Kidney (tissue), 14 donors: ENCODE data around the gene SHROOM2. TPM values are rescaled to one million over a fixed set of nuclear protein-coding genes. Genes with fewer than 3 reads are reported as not detected.
"Not testable (repeated sequence)": the region's sequence is repeated elsewhere in the genome, so short reads cannot be mapped to it uniquely, and the experiment has no call there.

Experiments
- DNase-seq, 5 donors: peaks; one replicate each; pipeline ENCODE4 v3.0.0-alpha.2; 2013 to 2020
- FAIRE-seq: peaks from 2 replicates; lab custom pipeline; 2012; peaks lifted over from hg19 to GRCh38; lab: Jason Lieb, UNC
- H3K27ac ChIP-seq, 2 donors: one replicate each; pipeline ENCODE4 v1.7.0; 2013; ENCODE audit warnings: low read depth in 2 of 2, low read length in 2 of 2, inconsistent platforms in 1 of 2
- H3K27me3 ChIP-seq: one replicate; pipeline ENCODE4 v1.7.1; 2013; ENCODE audit warnings: low read length, inconsistent platforms; ENCODE audit not compliant: control insufficient read depth, insufficient read depth
- H3K36me3 ChIP-seq, 3 donors: one replicate each; pipeline versions ENCODE4 v1.7.0 to v1.7.1; 2013; ENCODE audit warnings: low read length in 3 of 3, control low read depth in 1 of 3, inconsistent platforms in 1 of 3; ENCODE audit not compliant: insufficient read depth in 3 of 3, control insufficient read depth in 2 of 3
- H3K4me1 ChIP-seq, 3 donors: one replicate each; pipeline versions ENCODE4 v1.7.0 to v1.7.1; 2013; ENCODE audit warnings: low read length in 3 of 3, inconsistent platforms in 1 of 3, low read depth in 1 of 3; ENCODE audit not compliant: control insufficient read depth in 2 of 3, insufficient read depth in 2 of 3
- H3K4me3 ChIP-seq, 3 donors: one replicate each; pipeline versions ENCODE4 v1.7.0 to v1.8.1; 2013; ENCODE audit warnings: low read length in 3 of 3, control low read depth in 1 of 3, inconsistent platforms in 1 of 3
- H3K9ac ChIP-seq, 3 donors: one replicate each; pipeline versions ENCODE4 v1.7.0 to v1.7.1; 2013; ENCODE audit warnings: low read length in 3 of 3, control low read depth in 1 of 3, inconsistent platforms in 1 of 3
- H3K9me3 ChIP-seq, 3 donors: one replicate each; pipeline versions ENCODE4 v1.7.0 to v1.7.1; 2013; ENCODE audit warnings: low read length in 3 of 3, control low read depth in 1 of 3, inconsistent platforms in 1 of 3; ENCODE audit not compliant: control insufficient read depth in 2 of 3, insufficient read depth in 1 of 3
- CTCF ChIP-seq: IDR thresholded peaks from 3 replicates; pipeline ENCODE4 v1.5.1; 2012; ENCODE audit warnings: mild to moderate bottlenecking, moderate library complexity, borderline replicate concordance; ENCODE audit not compliant: insufficient read depth; ENCODE audit errors: extremely low read depth
- intact Hi-C: fragments of 100-400 bp; cut with DNase I; formaldehyde crosslinking; loops from one replicate; pipeline ENCODE4 v1.11.1; 2022
- polyA plus RNA-seq: library from polyadenylated mRNA; stranded (reverse); fragments of 350-450 nt; fragmentation: Illumina TruSeq; extraction: RNeasy Lipid Tissue Mini Kit (QIAGEN cat#74804); gene quantifications from one replicate; pipeline ENCODE4 v1.2.3, GENCODE V29; 2014; ENCODE audit warnings: low read depth, low replicate concordance; ENCODE audit not compliant: insufficient read depth
- total RNA-seq: library from RNA; stranded (reverse); fragmentation: NEBNext Ultra II Directional; extraction: Animal tissue kit (Norgen Biotek cat#: 25700); gene quantifications from one replicate; pipeline ENCODE4 v1.2.1, GENCODE V29; 2021
- donor health status: control.
- donor health status: control.
- donor health status: control.
- donor health status: control.
- donor health status: control.
- donor health status: DM: yes; HTN: yes; CAD: no.
- donor health status: Normal renal cell carcinoma (clear cell type).

Gene SHROOM2
- total and polyA plus RNA-seq, 2 donors from 2014 or later, result 3.5 to 11.8 TPM

- intact Hi-C loops, result no loop called here
- H3K27ac ChIP-seq, result no peak overlapping the region
- H3K4me3 ChIP-seq, result no peak overlapping the region
- TF ChIP-seq CTCF, result no peak
- H3K9ac ChIP-seq, result no peak overlapping the region
- DNase-seq (no peak), FAIRE-seq (no peak)
- H3K4me1 ChIP-seq, result peaks cover 0 to 4% (median 0%) of the 10 kb centered on the region in 3 donors
- H3K27me3 ChIP-seq, result no peaks in the 10 kb centered on the region
- H3K36me3 ChIP-seq, result no peaks in the 10 kb centered on the region
- no peaks in the 10 kb centered on the region for H3K9me3 ChIP-seq
Measured at GRCh38 chrX:9805956-9806355, 19.7 kb downstream of the SHROOM2 start.

DNA sequence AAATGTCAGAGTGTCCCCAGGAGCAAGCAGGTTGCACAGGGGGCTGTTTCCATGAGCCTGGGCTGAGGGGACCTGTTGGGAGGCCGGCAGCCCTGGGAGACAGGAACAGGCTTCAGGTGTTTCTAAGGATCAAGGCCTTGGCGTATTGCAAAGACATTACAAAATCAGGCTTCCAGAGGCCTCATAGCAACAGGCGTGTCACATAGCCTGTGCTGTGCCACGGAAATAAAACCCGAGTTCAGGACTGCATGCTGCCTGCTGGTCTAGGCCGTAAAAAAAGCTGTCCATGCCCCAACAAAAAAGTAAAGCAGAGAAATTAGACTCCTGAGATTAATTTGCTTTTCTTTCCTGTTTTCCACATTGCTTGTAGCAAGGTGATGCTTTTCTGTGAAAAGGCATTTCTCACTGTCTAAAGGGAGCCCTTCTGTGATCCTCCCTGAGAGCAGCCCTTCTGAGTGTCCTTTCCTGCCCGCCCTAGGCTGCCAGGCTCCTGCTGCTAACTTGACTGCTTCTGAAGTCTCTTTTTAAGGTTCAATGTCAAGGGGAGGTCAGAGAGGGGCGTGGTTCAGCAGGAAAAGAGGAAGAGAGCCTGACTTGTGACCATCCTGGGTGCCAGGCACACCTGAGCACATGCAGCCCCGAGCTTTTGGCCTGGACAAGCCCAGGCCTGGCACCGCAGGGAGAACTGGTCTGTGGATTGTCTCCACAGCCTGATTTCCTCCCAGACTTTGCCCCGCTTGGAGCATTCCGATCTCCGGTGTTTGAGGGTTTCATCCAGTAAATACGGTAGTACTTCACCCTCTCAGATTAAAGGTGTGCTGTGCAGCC, 21.3 kb downstream of the SHROOM2 start:
- no peaks in the 10 kb centered on the region for H3K36me3 ChIP-seq
- no peaks in the 10 kb centered on the region for H3K9me3 ChIP-seq
- no peak overlapping the region for H3K9ac ChIP-seq
- H3K27me3 ChIP-seq, result no peaks in the 10 kb centered on the region
- DNase-seq (no peak), FAIRE-seq (no peak)
- TF ChIP-seq CTCF, result no peak
- H3K4me3 ChIP-seq, result no peak overlapping the region
- peak overlapping the region; percentile 53 to 67 for H3K27ac ChIP-seq
- peaks cover 0 to 4% (median 0%) of the 10 kb centered on the region in 3 donors for H3K4me1 ChIP-seq
- intact Hi-C loops, result no loop called here

GRCh38 chrX:9809876-9810275, 23.6 kb downstream of the SHROOM2 start:
- H3K4me3 ChIP-seq, H3K36me3 ChIP-seq, H3K9ac ChIP-seq, intact Hi-C loops, FAIRE-seq, H3K9me3 ChIP-seq, DNase-seq, H3K27me3 ChIP-seq, H3K27ac ChIP-seq, H3K4me1 ChIP-seq: not testable (repeated sequence)

DNA sequence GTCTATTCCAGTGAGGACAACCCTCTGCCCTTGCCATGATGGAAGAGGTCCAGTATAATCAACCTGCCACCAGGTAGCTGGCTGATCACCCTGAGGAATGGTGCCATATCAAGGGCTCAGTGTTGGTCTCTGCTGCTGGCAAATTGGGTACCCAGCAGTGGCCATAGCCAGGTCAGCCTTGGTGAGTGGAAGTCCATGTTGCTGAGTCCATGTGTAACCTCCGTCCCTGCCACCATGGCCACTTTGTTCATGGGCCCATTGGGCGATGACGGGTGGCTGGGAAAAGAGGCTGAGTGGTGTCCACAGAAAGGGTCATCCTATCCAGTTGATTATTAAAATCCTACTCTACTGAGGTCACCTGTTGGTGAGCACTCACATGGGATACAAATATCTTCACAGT, 24.9 kb downstream of the SHROOM2 start:
- H3K9me3 ChIP-seq, H3K9ac ChIP-seq, H3K4me1 ChIP-seq, H3K36me3 ChIP-seq, H3K27me3 ChIP-seq, DNase-seq, H3K4me3 ChIP-seq, FAIRE-seq, intact Hi-C loops, H3K27ac ChIP-seq: not testable (repeated sequence)
